RKO (cell line): ENCODE results near the gene GPR180.
A peak's percentile ranks its signal among the peaks of the same experiment; 100 is the strongest.

Experiments used
- DNase-seq: peaks from one replicate; pipeline ENCODE4 v3.0.0-alpha.2; 2016; ENCODE audit warnings: low spot score

GPR180 gene

DNA sequence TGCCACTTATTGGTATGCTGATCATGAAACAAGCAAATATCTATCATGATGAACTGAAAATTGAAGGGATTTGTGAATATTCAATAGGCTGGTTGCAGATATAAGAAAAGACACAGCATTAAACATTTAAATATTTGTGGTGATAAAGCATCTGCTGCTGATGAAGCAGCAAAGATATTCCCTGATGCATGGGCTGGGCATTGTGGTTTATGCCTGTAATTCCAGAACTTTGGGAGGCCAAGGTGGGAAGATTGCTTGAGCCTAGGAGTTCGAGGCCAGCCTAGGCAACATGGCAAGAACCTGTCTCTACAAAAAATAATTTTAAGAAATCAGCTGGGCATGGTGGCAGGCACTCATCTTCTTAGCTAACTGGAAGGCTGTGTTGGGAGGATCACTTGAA is 54.5 kb downstream of the GPR180 start:
- no peak for DNase-seq

- DNase-seq = peak; percentile 76
Observed at GRCh38 chr13:94656766-94657165, 55.1 kb downstream of the GPR180 start.

DNA sequence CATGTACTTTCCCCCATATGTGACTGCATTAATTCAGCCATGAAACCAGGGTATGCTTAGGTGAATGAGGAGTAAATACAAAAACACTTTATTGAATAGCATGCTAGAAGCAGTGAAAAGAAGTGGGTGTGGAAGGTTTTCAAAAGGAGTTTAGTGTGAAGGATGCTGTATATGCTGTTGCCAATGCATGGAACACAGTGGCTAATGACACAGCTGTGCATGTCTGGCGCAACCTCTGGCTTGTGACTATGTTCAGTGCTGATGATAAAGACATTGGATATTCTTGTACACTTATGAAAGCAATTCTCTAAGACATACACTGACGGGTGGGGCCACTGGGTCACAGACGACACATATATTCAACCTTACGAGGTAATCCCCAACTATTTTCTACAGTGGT is 55.5 kb downstream of the GPR180 start:
- no peak for DNase-seq

- DNase-seq = peak; percentile 25
Observed at GRCh38 chr13:94658926-94659597, 57.4 kb downstream of the GPR180 start.

DNA sequence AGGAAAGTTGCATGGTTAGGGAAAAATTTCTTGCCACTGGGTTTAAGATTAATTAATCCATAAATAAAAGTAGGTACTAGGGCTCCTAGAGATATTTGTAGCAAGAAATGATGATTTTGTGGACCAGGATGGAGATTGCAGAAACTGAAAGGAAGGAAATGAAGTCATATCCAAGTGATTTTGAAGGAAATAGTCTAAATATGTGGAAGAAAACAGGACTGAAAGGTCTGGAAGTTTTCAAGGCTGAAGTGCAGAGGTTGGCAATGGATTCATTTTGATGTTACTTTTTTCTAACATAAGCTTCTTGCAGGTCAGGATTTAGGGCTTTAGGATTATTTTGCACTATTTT is 57.9 kb downstream of the GPR180 start:
- no peak for DNase-seq

DNA sequence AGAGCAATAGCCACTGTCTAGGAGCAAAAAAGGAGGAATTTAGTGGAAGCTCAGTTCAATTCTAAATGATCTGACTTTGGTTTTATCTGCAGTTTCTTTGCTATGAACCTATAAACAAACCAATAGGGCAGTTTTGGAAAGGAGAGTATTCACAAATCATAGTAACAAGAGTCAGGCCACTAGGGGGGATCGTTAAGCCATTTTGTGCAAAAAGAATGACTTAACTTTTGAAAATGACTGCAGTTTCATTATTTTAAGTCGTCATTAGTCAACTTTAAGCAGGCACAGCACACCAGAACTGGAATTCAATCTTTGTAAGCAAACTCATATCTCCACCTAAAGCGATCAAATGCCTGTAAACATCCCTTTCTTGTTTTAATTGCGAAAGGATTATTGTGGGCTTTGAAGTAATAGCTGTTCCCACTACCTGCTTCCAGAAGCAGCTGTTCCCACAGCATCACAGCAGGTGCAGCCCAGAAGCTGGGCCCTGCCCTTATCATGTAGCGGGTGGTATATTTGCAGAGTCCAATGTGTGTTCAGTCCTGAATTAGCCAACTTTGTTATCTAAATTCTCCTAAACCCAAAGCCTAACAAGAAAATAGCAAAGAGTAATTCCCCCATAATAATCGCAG is 59.2 kb downstream of the GPR180 start:
- peak; percentile 60 for DNase-seq

DNA sequence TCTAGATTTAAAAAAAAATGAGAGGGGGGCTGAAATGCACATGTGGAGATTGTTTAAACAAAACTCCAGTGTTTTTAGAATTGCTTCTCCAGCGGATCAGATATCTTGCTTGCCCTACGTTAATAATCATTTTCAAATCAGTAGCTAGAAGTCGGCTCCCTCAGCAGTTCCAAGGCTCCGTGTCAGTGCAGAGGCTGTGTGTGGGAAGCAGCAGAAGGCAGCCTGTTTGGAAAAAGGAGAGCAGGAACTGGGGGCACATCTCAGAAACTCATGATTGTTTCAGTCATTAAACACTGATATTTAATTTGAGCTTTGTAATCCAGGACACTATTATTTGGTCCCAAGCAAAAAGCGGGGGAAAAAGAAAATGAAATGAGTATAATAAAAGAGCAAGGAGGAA is 59.7 kb downstream of the GPR180 start:
- no peak for DNase-seq

GRCh38 chr13:94662274-94662945 is 60.8 kb downstream of the GPR180 start:
- DNase-seq = no peak

DNA sequence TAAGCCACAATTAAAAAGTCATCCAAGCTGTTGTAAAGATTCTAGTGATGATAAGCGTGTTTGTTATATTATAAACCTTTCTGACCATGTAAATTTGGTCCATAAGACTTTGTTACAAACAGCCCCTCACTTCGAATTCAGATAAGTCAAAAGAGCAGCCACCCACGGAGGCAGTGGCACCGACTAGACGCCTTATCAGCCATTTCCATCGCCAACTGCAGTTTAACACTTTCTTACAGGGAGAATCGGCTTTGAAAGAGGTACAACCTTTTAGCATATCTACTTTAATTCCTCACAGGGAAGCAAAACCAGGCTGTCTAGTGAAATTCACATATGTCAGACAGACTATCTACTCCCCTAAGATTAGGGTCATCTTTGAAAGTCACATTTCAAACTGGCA is 63.2 kb downstream of the GPR180 start:
- no peak for DNase-seq

- no peak for DNase-seq
Observed at GRCh38 chr13:94666065-94666464, 64.4 kb downstream of the GPR180 start.

GRCh38 chr13:94667190-94667589 is 65.5 kb downstream of the GPR180 start:
- no peak for DNase-seq

GRCh38 chr13:94672400-94672799 is 70.7 kb downstream of the GPR180 start:
- no peak for DNase-seq

DNA sequence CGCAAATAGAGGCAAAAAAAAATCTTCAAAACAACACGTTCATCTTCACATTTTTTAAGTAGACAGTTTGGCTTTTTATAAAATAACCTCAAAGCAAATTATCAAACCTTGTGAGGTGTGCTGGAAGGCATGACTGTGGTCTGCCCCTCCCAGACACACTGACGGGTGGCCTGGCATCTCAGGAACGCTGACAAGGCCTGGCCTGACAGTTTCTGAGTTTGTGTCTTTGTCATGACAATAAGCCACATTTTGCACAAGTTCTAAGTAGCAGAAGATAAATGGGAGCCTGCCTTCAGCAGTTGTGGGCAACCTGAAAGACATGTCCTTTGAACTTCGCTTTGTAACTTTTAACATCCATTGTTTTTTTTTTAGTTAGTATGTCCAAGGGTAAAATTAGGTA is 72.2 kb downstream of the GPR180 start:
- DNase-seq = no peak

DNA sequence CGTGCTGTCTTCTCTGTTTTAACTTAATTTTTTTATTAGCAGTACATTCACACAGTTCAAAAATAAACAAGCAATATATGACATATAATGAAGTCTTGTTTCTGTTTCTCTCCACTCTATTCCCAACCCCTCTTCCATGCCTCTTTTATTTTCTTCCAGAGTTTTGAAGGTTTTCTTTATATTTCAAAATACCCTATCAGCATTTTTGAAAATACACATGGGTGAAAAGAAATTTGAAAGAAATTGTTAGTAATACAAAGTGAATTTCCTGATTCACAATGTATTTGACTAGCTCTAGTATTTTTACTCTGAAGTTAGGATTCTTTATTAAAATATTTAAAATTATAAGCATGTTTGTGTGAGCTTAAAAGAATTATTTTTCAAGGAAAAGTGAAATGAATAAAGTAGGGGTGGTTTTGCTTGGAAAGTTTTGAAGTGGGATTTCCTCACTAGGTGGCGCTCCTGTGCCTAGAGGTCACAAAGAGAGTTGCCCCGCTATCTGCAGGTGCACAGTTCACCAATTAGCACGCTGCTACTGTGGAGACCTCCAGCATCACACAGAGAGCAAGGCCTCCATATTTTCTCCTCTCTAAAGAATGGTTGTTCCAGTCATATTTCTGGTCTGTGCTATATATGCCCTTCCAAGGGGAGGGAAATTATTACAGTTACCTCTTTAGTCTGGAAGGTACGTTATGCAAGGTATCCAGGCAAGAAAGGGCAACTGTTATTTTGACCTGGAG is 73.1 kb downstream of the GPR180 start:
- DNase-seq = peak; percentile 66

GRCh38 chr13:94677799-94678198 is 76.1 kb downstream of the GPR180 start:
- no peak for DNase-seq

- no peak for DNase-seq
Observed at GRCh38 chr13:94678845-94679244, 77.2 kb downstream of the GPR180 start.

DNA sequence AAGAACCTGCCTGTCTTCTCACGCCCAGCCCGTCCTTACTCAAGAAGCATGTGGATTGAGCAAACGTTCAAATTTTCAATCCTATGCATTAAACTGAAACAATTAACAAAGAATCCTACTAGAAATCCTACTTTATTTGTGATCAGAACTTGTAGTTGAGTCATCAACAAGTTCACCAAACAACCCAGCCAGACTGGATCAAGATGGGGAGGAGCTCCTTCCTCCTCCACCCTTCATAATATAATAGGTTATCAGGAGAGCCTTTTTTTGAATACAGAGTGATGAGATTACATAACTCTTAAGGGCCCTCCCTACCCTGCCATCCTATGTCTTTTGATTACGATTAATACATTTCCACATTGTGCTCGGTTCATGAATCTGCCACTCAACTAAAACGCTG is 78.0 kb downstream of the GPR180 start:
- DNase-seq = no peak

DNA sequence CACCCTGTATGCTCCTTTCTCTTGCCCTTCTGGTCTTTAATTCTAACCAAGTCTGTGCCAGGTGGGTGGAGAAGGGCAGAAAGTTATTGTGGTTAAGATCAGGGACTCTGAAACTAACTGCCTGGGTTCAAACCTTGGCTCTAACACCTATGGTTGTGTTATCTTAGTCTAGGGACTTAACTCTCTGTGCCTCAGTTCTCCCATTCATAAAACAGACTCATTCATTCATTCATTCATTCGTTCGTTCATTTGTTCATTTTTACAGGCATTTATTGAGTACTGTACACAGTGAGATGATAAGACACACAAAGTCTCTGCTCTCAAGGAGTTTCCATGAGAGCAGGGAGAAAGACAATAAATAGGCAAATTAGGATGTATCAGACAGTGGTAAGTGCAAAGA is 80.6 kb downstream of the GPR180 start:
- no peak for DNase-seq

GRCh38 chr13:94683409-94683808 is 81.8 kb downstream of the GPR180 start:
- no peak for DNase-seq
